ENCODE measurements around the gene SPO11. TPM values are rescaled to one million over a fixed set of nuclear protein-coding genes. Genes with fewer than 3 reads are reported as not detected.

Gene SPO11
- total RNA-seq, 1 experiment from 2014 or later, result not detected

DNA sequence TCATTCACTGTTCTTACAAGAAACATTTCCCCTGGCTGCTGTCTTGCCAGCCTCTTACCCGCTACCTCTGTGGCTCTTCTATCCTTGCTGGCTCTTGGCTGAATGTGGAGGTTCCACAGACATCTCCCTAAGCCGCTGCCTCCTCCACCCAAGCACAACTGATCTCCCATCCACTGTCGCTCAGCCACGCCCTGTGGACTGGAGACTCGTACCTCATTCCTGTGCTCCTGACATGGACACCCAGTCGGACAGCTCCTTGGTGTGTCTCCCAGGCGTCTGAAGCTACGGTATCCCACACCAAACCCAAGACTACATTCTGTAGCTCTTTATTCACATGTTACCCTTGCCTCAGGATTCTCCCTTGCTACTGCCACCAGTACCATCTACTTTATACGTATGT lies 40.7 kb downstream of the SPO11 start:
- peaks cover 76 to 89% of the 10 kb centered on the region in 2 experiments for H3K36me3 ChIP-seq (ENCODE audit: control insufficient read depth in 1 of 2, insufficient read depth in 2 of 2, low read length in 2 of 2)
- no peaks in the 10 kb centered on the region for H3K9me2 ChIP-seq (ENCODE audit: insufficient read depth)
- H3K4me3 ChIP-seq (replicated peaks in 1 of 2; ENCODE audit: low read depth in 1 of 2, low read length in 2 of 2), result no peak overlapping the region
- POLR2A ChIA-PET, result no interaction called here
- intact Hi-C loops (cut with micrococcal nuclease), result no loop called here
- no peak overlapping the region for H3K27ac ChIP-seq (ENCODE audit: low read depth, low read length)
- TF ChIP-seq JUND (IDR thresholded peaks at IDR 0.05) (no peak), CEBPB (IDR thresholded peaks at IDR 0.05; ENCODE audit: low read depth) (no peak), EZH2phosphoT487 (IDR thresholded peaks at IDR 0.05; ENCODE audit: borderline replicate concordance) (no peak), SP1 (IDR thresholded peaks at IDR 0.05; ENCODE audit: low read depth) (no peak), FOSL1 (IDR thresholded peaks at IDR 0.05; ENCODE audit: low read depth) (no peak), ZNF274 (IDR thresholded peaks at IDR 0.05; ENCODE audit: low read depth, low read length) (no peak), TCF7L2 (IDR thresholded peaks at IDR 0.05; ENCODE audit: borderline replicate concordance, extremely low read depth, insufficient read depth, insufficient read length) (no peak), POLR2AphosphoS5 (IDR thresholded peaks at IDR 0.05; ENCODE audit: low read depth, low read length) (no peak), CBX3 (IDR thresholded peaks at IDR 0.05; ENCODE audit: low read depth) (no peak), EZH2 (IDR thresholded peaks at IDR 0.05) (no peak), POLR2A (IDR thresholded peaks at IDR 0.05; ENCODE audit: borderline replicate concordance, extremely low read depth, insufficient read depth, insufficient read length) (no peak), ZFX (IDR thresholded peaks at IDR 0.05) (no peak), SRF (IDR thresholded peaks at IDR 0.05; ENCODE audit: low read depth) (no peak)
- TF ChIP-seq, protein P1, sequence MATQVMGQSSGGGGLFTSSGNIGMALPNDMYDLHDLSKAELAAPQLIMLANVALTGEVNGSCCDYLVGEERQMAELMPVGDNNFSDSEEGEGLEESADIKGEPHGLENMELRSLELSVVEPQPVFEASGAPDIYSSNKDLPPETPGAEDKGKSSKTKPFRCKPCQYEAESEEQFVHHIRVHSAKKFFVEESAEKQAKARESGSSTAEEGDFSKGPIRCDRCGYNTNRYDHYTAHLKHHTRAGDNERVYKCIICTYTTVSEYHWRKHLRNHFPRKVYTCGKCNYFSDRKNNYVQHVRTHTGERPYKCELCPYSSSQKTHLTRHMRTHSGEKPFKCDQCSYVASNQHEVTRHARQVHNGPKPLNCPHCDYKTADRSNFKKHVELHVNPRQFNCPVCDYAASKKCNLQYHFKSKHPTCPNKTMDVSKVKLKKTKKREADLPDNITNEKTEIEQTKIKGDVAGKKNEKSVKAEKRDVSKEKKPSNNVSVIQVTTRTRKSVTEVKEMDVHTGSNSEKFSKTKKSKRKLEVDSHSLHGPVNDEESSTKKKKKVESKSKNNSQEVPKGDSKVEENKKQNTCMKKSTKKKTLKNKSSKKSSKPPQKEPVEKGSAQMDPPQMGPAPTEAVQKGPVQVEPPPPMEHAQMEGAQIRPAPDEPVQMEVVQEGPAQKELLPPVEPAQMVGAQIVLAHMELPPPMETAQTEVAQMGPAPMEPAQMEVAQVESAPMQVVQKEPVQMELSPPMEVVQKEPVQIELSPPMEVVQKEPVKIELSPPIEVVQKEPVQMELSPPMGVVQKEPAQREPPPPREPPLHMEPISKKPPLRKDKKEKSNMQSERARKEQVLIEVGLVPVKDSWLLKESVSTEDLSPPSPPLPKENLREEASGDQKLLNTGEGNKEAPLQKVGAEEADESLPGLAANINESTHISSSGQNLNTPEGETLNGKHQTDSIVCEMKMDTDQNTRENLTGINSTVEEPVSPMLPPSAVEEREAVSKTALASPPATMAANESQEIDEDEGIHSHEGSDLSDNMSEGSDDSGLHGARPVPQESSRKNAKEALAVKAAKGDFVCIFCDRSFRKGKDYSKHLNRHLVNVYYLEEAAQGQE (IDR thresholded peaks at IDR 0.05; ENCODE audit: low read depth), result no peak
- TF ChIP-seq, protein P2, sequence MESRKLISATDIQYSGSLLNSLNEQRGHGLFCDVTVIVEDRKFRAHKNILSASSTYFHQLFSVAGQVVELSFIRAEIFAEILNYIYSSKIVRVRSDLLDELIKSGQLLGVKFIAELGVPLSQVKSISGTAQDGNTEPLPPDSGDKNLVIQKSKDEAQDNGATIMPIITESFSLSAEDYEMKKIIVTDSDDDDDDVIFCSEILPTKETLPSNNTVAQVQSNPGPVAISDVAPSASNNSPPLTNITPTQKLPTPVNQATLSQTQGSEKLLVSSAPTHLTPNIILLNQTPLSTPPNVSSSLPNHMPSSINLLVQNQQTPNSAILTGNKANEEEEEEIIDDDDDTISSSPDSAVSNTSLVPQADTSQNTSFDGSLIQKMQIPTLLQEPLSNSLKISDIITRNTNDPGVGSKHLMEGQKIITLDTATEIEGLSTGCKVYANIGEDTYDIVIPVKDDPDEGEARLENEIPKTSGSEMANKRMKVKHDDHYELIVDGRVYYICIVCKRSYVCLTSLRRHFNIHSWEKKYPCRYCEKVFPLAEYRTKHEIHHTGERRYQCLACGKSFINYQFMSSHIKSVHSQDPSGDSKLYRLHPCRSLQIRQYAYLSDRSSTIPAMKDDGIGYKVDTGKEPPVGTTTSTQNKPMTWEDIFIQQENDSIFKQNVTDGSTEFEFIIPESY (IDR thresholded peaks at IDR 0.05; ENCODE audit: extremely low read depth, insufficient replicate concordance, low read length), result no peak
- no peak overlapping the region for H3K4me2 ChIP-seq (ENCODE audit: low read length)
- H4K20me1 ChIP-seq (ENCODE audit: insufficient read depth), result no peaks in the 10 kb centered on the region; the same call in 1 of the 2 replicates
- CTCF ChIA-PET, result no interaction called here
- no TSS peak for BruUV-seq (replicated peaks)
- no peaks in the 10 kb centered on the region for H3K27me3 ChIP-seq (ENCODE audit: insufficient read depth, low read length)
- DNase-seq (ENCODE audit: low read depth, low spot score) (no peak), ATAC-seq (no peak)
- H3K4me1 ChIP-seq (ENCODE audit: control insufficient read depth in 1 of 2, insufficient read depth in 2 of 2, low read length in 2 of 2), result no peaks in the 10 kb centered on the region
- RAD21 ChIA-PET (ENCODE audit: low non-redundant PET in 1 of 2, low total read pairs in 2 of 2, uncharacterized antibody in 2 of 2, unreplicated experiment in 2 of 2), result no interaction called here
- no peak overlapping the region for H2AFZ ChIP-seq (ENCODE audit: low read depth, low read length, poor library complexity, severe bottlenecking)
- no peak overlapping the region for H3K9ac ChIP-seq (ENCODE audit: low read length)
- H3K79me2 ChIP-seq (ENCODE audit: insufficient read depth, low read length), result peaks cover 7% of the 10 kb centered on the region; the same call in 1 of the 2 replicates
- H3K9me3 ChIP-seq (ENCODE audit: control insufficient read depth in 1 of 2, insufficient read depth in 1 of 2, low read depth in 1 of 2, low read length in 2 of 2), result no peaks in the 10 kb centered on the region
